ENCODE results near the gene PCNX1.
"Not testable (repeated sequence)": the region's sequence is repeated elsewhere in the genome, so short reads cannot be mapped to it uniquely, and the experiment has no call there.

The PCNX1 gene

GRCh38 chr14:70907176-70907995 lies at the start of gene PCNX1:
Gene PCNX1, plus strand, starts transcription at chr14:70907459. Its CDS starts 392 bp downstream, at chr14:70907851.
- peak within 1 kb of the TSS; percentile 72 for H3K4me3 ChIP-seq (ENCODE audit: low read length)
- TF ChIP-seq ZNF274 (IDR thresholded peaks at IDR 0.05; ENCODE audit: low read depth, low read length) = no peak

- H3K4me3 ChIP-seq (ENCODE audit: low read length) = no peak overlapping the region
- TF ChIP-seq ZNF274 (IDR thresholded peaks at IDR 0.05; ENCODE audit: low read depth, low read length) = no peak
Observed at GRCh38 chr14:70857496-70857890, 49.8 kb upstream of the PCNX1 start.

GRCh38 chr14:70858641-70859040 lies 48.6 kb upstream of the PCNX1 start:
- no peak for TF ChIP-seq ZNF274 (IDR thresholded peaks at IDR 0.05; ENCODE audit: low read depth, low read length)
- H3K4me3 ChIP-seq (ENCODE audit: low read length) = no peak overlapping the region

GRCh38 chr14:70866992-70867391 lies 40.3 kb upstream of the PCNX1 start:
- H3K4me3 ChIP-seq (ENCODE audit: low read length) = not testable (repeated sequence)

- TF ChIP-seq ZNF274 (IDR thresholded peaks at IDR 0.05; ENCODE audit: low read depth, low read length) = no peak
- no peak overlapping the region for H3K4me3 ChIP-seq (ENCODE audit: low read length)
Observed at GRCh38 chr14:70871001-70871400, 36.3 kb upstream of the PCNX1 start.

- H3K4me3 ChIP-seq (ENCODE audit: low read length) = peak overlapping the region; percentile 23; the same call in 1 of the 2 replicates
- no peak for TF ChIP-seq ZNF274 (IDR thresholded peaks at IDR 0.05; ENCODE audit: low read depth, low read length)
Observed at GRCh38 chr14:70871863-70872677, 35.2 kb upstream of the PCNX1 start.

GRCh38 chr14:70872678-70873020 lies 34.6 kb upstream of the PCNX1 start:
- no peak for TF ChIP-seq ZNF274 (IDR thresholded peaks at IDR 0.05; ENCODE audit: low read depth, low read length)
- H3K4me3 ChIP-seq (ENCODE audit: low read length) = no peak overlapping the region; the same call in 1 of the 2 replicates

GRCh38 chr14:70873627-70874026 lies 33.6 kb upstream of the PCNX1 start:
- TF ChIP-seq ZNF274 (IDR thresholded peaks at IDR 0.05; ENCODE audit: low read depth, low read length) = no peak
- H3K4me3 ChIP-seq (ENCODE audit: low read length) = no peak overlapping the region

GRCh38 chr14:70875811-70876460 lies 31.3 kb upstream of the PCNX1 start:
- not testable (repeated sequence) for H3K4me3 ChIP-seq (ENCODE audit: low read length)

- no peak for TF ChIP-seq ZNF274 (IDR thresholded peaks at IDR 0.05; ENCODE audit: low read depth, low read length)
- H3K4me3 ChIP-seq (ENCODE audit: low read length) = no peak overlapping the region
Observed at GRCh38 chr14:70879448-70879847, 27.8 kb upstream of the PCNX1 start.

GRCh38 chr14:70880888-70881287 lies 26.4 kb upstream of the PCNX1 start:
- not testable (repeated sequence) for H3K4me3 ChIP-seq (ENCODE audit: low read length)

GRCh38 chr14:70881549-70882177 lies 25.6 kb upstream of the PCNX1 start:
- no peak for TF ChIP-seq ZNF274 (IDR thresholded peaks at IDR 0.05; ENCODE audit: low read depth, low read length)
- H3K4me3 ChIP-seq (ENCODE audit: low read length) = no peak overlapping the region

- TF ChIP-seq ZNF274 (IDR thresholded peaks at IDR 0.05; ENCODE audit: low read depth, low read length) = no peak
- H3K4me3 ChIP-seq (ENCODE audit: low read length) = no peak overlapping the region
Observed at GRCh38 chr14:70882776-70883492, 24.3 kb upstream of the PCNX1 start.
